SK-N-SH treated with all-trans-retinoic acid at 6 μM for 48 hours (cell line): ENCODE data around the gene PERM1.

Source experiments
- ARNTL ChIP-seq: fragments of 450-650 bp; formaldehyde crosslinking; IDR thresholded peaks from 2 replicates; pipeline ENCODE4 v1.5.0; 2020; ENCODE audit warnings: low read depth, mild to moderate bottlenecking, moderate library complexity, borderline replicate concordance
- CSDC2 ChIP-seq: fragments of 250-450 bp; sonication (Bioruptor Pico); IDR thresholded peaks from 2 replicates; pipeline ENCODE4 v1.5.0; 2020; ENCODE audit warnings: mild to moderate bottlenecking, moderate library complexity
- ESRRG ChIP-seq: fragments of 250-450 bp; sonication (Bioruptor Pico); IDR thresholded peaks from 2 replicates; pipeline ENCODE4 v1.6.1; 2021; ENCODE audit warnings: mild to moderate bottlenecking
- PATZ1 ChIP-seq: fragments of 250-450 bp; sonication (Bioruptor Pico); IDR thresholded peaks from 2 replicates; pipeline ENCODE4 v1.8.0; 2020; ENCODE audit warnings: mild to moderate bottlenecking, moderate library complexity, borderline replicate concordance
- RARB ChIP-seq: fragments of 250-450 bp; sonication (Bioruptor Pico); IDR thresholded peaks from 2 replicates; pipeline ENCODE4 v1.8.0; 2021; ENCODE audit warnings: mild to moderate bottlenecking, moderate library complexity
- SNAI2 ChIP-seq: fragments of 250-450 bp; sonication (Bioruptor Pico); IDR thresholded peaks from 2 replicates; pipeline ENCODE4 v1.5.0; 2020; ENCODE audit warnings: mild to moderate bottlenecking, moderate library complexity
- ZFP30 ChIP-seq: fragments of 450-650 bp; formaldehyde crosslinking; IDR thresholded peaks from 2 replicates; pipeline ENCODE4 v1.5.0; 2022; ENCODE audit warnings: mild to moderate bottlenecking, moderate library complexity
- ZNF565 ChIP-seq: fragments of 450-650 bp; formaldehyde crosslinking; conservative IDR thresholded peaks from 2 replicates; pipeline ENCODE4 v1.5.0; 2020; ENCODE audit warnings: low read depth, mild to moderate bottlenecking, moderate library complexity
- TF ChIP-seq, protein P1 (sequence below): fragments of 250-450 bp; sonication (Bioruptor Pico); IDR thresholded peaks from 2 replicates; pipeline ENCODE4 v1.5.1; 2021; ENCODE audit warnings: mild to moderate bottlenecking, moderate library complexity
- TF ChIP-seq, protein P2 (sequence below): fragments of 250-450 bp; sonication (Bioruptor Pico); IDR thresholded peaks from 2 replicates; pipeline ENCODE4 v1.5.0; 2020; ENCODE audit warnings: mild to moderate bottlenecking, moderate library complexity

DNA sequence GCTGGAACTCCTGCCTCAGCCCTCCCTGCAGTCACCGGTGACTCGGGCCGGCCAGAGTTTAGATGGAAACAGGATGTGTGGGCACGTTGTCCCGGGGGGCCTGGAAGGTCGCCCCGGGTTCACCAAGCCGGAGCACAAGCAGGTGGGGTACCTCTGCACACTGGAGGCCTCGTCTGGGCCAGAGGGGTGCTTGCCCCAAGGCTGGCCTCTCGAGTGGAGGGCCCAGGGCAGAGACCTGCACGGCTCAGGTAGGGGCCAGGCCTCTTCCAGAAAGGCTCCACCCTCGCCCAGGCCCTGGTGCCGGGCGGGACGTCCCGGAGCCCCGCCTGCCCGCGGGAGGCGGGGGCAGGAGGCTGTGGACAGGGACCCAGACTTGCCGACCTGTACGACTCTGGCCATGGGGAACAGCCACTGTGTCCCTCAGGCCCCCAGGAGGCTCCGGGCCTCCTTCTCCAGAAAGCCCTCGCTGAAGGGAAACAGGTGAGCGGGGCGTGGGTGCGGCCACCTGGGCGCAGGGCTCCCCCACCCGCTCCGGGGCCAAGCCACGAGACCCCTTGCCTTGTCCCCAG is 15.7 kb downstream of the PERM1 start, which contains the start of gene PLEKHN1:
- TF ChIP-seq, protein P1, sequence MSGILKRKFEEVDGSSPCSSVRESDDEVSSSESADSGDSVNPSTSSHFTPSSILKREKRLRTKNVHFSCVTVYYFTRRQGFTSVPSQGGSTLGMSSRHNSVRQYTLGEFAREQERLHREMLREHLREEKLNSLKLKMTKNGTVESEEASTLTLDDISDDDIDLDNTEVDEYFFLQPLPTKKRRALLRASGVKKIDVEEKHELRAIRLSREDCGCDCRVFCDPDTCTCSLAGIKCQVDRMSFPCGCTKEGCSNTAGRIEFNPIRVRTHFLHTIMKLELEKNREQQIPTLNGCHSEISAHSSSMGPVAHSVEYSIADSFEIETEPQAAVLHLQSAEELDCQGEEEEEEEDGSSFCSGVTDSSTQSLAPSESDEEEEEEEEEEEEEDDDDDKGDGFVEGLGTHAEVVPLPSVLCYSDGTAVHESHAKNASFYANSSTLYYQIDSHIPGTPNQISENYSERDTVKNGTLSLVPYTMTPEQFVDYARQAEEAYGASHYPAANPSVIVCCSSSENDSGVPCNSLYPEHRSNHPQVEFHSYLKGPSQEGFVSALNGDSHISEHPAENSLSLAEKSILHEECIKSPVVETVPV (CRISPR knock-in tag): no peak
- TF ChIP-seq PATZ1: no peak
- TF ChIP-seq ZNF565: no peak
- no peak for TF ChIP-seq ARNTL (CRISPR knock-in tag)
- no peak for TF ChIP-seq SNAI2 (CRISPR knock-in tag)
- TF ChIP-seq CSDC2 (CRISPR knock-in tag): no peak
- no peak for TF ChIP-seq ZFP30 (CRISPR knock-in tag)
- TF ChIP-seq ESRRG (CRISPR knock-in tag): no peak
- TF ChIP-seq, protein P2, sequence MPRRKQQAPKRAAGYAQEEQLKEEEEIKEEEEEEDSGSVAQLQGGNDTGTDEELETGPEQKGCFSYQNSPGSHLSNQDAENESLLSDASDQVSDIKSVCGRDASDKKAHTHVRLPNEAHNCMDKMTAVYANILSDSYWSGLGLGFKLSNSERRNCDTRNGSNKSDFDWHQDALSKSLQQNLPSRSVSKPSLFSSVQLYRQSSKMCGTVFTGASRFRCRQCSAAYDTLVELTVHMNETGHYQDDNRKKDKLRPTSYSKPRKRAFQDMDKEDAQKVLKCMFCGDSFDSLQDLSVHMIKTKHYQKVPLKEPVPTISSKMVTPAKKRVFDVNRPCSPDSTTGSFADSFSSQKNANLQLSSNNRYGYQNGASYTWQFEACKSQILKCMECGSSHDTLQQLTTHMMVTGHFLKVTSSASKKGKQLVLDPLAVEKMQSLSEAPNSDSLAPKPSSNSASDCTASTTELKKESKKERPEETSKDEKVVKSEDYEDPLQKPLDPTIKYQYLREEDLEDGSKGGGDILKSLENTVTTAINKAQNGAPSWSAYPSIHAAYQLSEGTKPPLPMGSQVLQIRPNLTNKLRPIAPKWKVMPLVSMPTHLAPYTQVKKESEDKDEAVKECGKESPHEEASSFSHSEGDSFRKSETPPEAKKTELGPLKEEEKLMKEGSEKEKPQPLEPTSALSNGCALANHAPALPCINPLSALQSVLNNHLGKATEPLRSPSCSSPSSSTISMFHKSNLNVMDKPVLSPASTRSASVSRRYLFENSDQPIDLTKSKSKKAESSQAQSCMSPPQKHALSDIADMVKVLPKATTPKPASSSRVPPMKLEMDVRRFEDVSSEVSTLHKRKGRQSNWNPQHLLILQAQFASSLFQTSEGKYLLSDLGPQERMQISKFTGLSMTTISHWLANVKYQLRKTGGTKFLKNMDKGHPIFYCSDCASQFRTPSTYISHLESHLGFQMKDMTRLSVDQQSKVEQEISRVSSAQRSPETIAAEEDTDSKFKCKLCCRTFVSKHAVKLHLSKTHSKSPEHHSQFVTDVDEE (CRISPR knock-in tag): no peak
- no peak for TF ChIP-seq RARB
